Measurements from ENCODE around the gene PDIA4.

GRCh38 chr7:149009527-149009926, 18.8 kb downstream of the PDIA4 start:
- TF ChIP-seq SP1 (IDR thresholded peaks at IDR 0.05; ENCODE audit: low read depth, low read length), result no peak
- no peak for TF ChIP-seq RAD21 (IDR thresholded peaks at IDR 0.05 in 1 of 2, conservative IDR thresholded peaks at IDR 0.05 in 1 of 2; ENCODE audit: low read depth in 2 of 2, low read length in 2 of 2)
- no peak for TF ChIP-seq CTCF (IDR thresholded peaks at IDR 0.05; ENCODE audit: control extremely low read depth in 1 of 3, insufficient read depth in 1 of 3, low read depth in 1 of 3, low read length in 3 of 3)
- TF ChIP-seq POLR2A (IDR thresholded peaks at IDR 0.05; ENCODE audit: control extremely low read depth in 1 of 2, low read depth in 2 of 2, low read length in 2 of 2), result no peak
- no peak for TF ChIP-seq ATF2 (IDR thresholded peaks at IDR 0.05; ENCODE audit: low read length)
- TF ChIP-seq ASH2L (IDR thresholded peaks at IDR 0.05; ENCODE audit: low read length), result no peak
- no peak for TF ChIP-seq RBBP5 (IDR thresholded peaks at IDR 0.05; ENCODE audit: borderline replicate concordance, low read depth, low read length)
- no peak for TF ChIP-seq FOSL1 (IDR thresholded peaks at IDR 0.05; ENCODE audit: insufficient read depth, low read depth, low read length)
- no peak for TF ChIP-seq POU5F1 (IDR thresholded peaks at IDR 0.05; ENCODE audit: low read depth, low read length)
- TF ChIP-seq POLR2AphosphoS5 (IDR thresholded peaks at IDR 0.05; ENCODE audit: low read depth, low read length), result no peak
- TF ChIP-seq EP300 (IDR thresholded peaks at IDR 0.05; ENCODE audit: borderline replicate concordance in 1 of 2, low read depth in 2 of 2, low read length in 2 of 2), result no peak
- no peak for TF ChIP-seq CREB1 (IDR thresholded peaks at IDR 0.05)
- no peak for TF ChIP-seq MAX (IDR thresholded peaks at IDR 0.05)
